NCI-H146 treated with DMSO at 0.1 percent for 48 hours (cell line): ENCODE data around the gene IYD.
"Not testable (repeated sequence)": the region's sequence is repeated elsewhere in the genome, so short reads cannot be mapped to it uniquely, and the experiment has no call there.

Source experiments
- DNase-seq: peaks from one replicate; lab custom pipeline; 2025; ENCODE audit not compliant: unreplicated experiment; lab: John Stamatoyannopoulos, UW

Gene IYD

DNA sequence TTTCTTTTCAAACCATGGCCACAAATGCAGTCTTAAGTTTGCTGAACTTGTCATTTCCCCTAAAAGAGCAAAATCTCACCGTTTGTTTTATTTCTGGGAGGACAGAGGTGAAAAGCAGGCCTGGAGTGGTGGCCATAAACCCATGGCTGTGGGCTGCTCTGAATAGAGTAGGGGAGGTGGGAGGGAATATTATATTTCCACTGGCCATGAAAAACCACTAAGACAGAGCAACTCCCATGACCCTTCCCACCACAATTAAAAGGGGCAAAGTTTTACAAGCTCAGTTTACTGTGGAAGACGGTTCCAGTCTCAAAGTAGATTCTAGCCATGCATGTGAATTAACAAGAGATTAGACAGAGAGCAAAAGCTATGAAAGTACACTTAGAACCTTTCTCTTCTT, 59.0 kb downstream of the IYD start:
- no peak for DNase-seq

- no peak for DNase-seq
Measured at GRCh38 chr6:150430815-150431214, 62.0 kb downstream of the IYD start.

GRCh38 chr6:150435360-150435759, 66.5 kb downstream of the IYD start:
- no peak for DNase-seq

DNA sequence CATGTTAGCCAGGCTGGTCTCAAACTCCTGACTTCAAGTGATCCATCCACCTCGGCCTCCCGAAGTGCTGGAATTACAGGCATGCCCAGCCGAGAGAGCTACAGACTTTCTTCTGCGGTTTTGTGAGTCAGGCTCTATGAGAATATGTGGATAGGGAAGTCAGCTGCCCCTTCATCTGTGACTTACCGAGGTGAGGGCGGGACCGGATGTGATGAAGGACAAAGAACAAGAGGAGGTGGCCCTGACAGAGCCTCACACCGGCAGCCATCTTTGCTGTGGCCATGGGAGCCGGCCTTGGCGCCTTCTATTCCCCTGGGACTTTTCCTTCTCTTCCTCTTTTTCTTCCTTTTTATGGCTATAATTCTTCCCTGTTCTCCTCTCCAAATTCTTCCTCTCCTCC, 67.0 kb downstream of the IYD start:
- DNase-seq: no peak

DNA sequence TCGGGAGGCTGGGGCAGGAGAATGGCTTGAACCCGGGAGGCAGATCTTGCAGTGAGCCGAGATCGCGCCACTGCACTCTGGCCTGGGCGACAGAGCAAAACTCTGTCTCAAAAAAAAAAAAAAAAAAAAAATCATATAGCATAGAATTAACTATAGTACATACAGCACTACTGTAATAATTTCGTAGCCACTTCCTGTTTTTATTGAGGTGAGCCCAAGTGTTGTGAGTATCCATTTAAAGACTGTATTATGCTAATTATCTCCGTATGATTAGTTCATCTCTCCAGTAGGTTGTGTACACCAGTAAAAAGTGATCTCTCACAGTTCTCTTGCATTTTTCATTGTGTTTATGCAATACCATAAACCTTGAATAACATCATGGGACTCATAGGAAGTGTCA, 70.6 kb downstream of the IYD start:
- no peak for DNase-seq

DNA sequence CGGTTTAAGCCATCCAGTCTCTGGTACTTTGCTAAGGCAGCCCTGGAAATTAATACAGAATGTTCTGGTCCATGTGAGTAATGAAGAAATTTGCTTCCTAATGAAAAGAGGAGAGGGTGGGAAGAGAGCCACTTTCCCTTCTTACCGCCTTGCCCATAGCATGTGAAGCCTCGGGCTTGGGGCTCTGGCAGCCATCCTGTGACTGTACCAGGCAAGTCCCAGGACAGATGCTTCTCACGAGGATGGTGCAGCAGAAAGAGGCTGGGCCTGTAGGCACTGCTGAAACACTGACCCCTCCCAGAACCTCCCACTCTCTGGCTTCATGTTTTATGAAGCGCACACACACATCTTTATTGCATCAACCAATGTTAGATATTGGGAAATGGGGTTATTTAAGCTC, 74.8 kb downstream of the IYD start:
- no peak for DNase-seq

- DNase-seq: no peak
Measured at GRCh38 chr6:150444308-150444707, 75.5 kb downstream of the IYD start.

DNA sequence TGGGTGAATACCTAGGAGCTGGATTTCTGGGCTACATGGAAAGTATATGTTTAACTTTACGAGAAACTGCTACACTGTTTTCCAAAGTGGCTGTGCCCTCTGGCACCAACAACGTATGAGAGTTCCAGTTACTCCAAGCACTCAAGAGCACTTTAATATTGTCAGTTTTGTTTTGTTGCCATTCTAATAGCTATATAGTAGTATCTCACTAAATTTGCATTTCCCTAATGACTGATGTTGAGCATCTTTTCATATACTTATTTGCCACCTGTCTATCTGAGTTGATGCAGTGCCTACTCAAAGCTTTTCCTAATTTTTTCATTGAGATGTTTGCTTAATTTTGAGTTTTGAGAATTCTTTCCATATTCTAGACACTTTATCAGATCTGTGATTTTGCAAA, 76.7 kb downstream of the IYD start:
- DNase-seq: no peak

- peak; percentile 16 for DNase-seq
Measured at GRCh38 chr6:150448221-150448620, 79.4 kb downstream of the IYD start.

DNA sequence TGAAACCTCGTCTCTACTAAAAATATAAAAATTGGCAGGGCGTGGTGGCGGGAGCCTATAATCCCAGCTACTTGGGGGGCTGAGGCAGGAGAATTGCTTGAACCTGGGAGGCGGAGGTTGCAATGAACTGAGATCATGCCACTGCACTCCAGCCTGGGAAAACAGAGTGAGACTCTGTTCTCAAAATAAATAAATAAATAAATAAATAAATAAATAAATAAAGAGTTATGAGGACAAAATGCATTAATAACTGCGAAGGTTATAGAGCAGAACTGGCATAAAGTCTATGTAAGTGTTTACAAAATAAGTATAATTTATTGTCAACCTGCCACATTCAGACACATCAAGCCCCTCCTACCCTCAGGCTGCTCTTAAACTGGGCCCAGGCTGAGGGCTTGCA, 80.2 kb downstream of the IYD start:
- not testable (repeated sequence) for DNase-seq

DNA sequence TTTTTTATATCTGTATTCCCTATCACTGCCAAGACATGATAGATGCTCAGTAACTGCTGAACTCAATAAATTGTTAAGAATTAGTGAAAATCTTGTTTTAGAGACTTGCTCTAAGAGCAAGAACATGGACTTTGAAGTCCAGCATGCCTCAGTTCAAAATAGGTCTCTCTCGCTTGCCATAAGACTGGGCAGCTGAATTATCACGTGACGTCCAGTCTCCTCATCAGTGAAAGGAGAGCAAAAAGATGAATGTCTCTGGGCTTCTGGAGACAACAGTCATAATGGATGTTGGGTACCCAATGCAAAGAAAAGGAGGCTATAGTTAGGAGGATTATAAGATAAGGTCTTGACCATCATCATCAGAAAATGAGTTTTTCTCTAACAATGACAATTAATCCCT, 82.1 kb downstream of the IYD start:
- no peak for DNase-seq

GRCh38 chr6:150451807-150452427, 83.1 kb downstream of the IYD start:
- no peak for DNase-seq

DNA sequence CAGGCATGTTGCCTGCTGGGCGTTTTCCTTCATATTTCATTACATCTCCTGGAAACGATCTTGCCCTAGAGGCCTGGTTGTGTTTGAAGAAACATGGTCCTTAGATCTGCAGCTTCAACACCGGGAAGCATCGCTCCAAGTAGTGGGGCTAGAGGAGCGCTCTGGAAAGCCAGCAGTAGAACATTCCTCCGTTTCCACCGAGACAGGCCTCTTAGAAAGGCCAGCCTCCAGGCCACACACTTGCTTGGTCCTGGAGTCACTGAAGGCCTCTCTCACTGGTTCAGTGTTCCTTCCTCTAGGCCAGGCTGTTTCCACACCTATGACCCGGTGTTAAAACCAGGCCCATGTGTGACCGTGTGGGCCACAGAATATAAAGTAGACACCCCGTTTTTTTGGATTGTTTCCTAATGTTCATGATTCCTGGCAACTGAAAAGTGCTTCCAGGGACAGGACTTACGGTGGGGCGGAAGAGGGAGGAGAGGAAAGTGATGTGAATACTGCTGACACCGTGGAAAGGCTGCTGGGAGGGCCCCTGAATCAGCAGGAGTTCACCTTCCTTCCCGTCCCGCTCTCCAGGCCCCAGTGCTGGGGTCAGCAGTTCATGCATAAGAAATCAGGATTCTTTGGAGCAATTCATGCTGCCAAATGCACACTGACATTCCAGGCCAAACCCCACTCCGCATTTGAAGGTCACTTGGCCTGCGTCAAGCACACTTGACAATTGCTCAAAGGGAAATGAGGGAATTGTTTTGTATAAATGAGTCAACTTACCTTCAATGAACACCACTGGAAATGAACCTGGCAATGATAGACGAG, 83.8 kb downstream of the IYD start:
- no peak for DNase-seq

- DNase-seq: no peak
Measured at GRCh38 chr6:150453357-150453756, 84.5 kb downstream of the IYD start.
